ENCODE measurements around the gene VTI1A. TPM values are rescaled to one million over a fixed set of nuclear protein-coding genes. Genes with fewer than 3 reads are reported as not detected.

VTI1A gene
- total and polyA plus RNA-seq, 9 of the 15 experiments (the other 6 are each of a cell fraction or from before 2014, with no cell fraction given) = 9.3 to 21.4 (median 16.0) TPM

- TF ChIP-seq BCLAF1 (IDR thresholded peaks at IDR 0.05; ENCODE audit: borderline replicate concordance in 1 of 2, control insufficient read depth in 1 of 2, low read depth in 2 of 2, low read length in 1 of 2) (no peak), ZBTB26 (CRISPR knock-in tag; IDR thresholded peaks at IDR 0.05) (no peak), C11orf30 (IDR thresholded peaks at IDR 0.05; ENCODE audit: low read depth) (peak; percentile 6; the same call in 1 of the 2 replicates), STAT6 (CRISPR knock-in tag; IDR thresholded peaks at IDR 0.05) (no peak), CTBP1 (IDR thresholded peaks at IDR 0.05; ENCODE audit: borderline replicate concordance) (no peak), MAFG (tag; conservative IDR thresholded peaks at IDR 0.05) (peak; percentile 47; the same call in 1 of the 2 replicates), NFE2 (IDR thresholded peaks at IDR 0.05; ENCODE audit: low read depth) (peak; percentile 70), CAMTA2 (CRISPR knock-in tag; conservative IDR thresholded peaks at IDR 0.05) (no peak), RFX7 (CRISPR knock-in tag; IDR thresholded peaks at IDR 0.05) (no peak), ZBTB9 (CRISPR knock-in tag; IDR thresholded peaks at IDR 0.05) (no peak), FOXP4 (CRISPR knock-in tag; IDR thresholded peaks at IDR 0.05; ENCODE audit: borderline replicate concordance) (no peak)
Observed at GRCh38 chr10:112491144-112491543, 44.1 kb downstream of the VTI1A start (continued).

Data from K562 (cell line).